A549 treated with AZD9567 at 1 μM for 4 hours (cell line): ENCODE results near the gene TM9SF2. TPM values are rescaled to one million over a fixed set of nuclear protein-coding genes. Genes with fewer than 3 reads are reported as not detected.

Experiments
- total RNA-seq: library from RNA; stranded (reverse); fragments of 200-300 nt; extraction: Qiagen RNA extraction; gene quantifications from 5 replicates; pipeline ENCODE4 v1.2.3, GENCODE V29; 2022; ENCODE audit not compliant: insufficient read depth

Gene TM9SF2
- total RNA-seq = 52.6 to 66.1 TPM (median 60.0 TPM) in 5 replicates

GRCh38 chr13:99501184-99501847 lies at the start of gene TM9SF2:
TSS of gene TM9SF2 (plus strand) at chr13:99501472. CDS start at chr13:99501607, 135 bp downstream.

GRCh38 chr13:99606324-99607066 lies 105.2 kb downstream of the TM9SF2 start, which contains the start of gene CLYBL:
TSS of gene CLYBL (plus strand) at chr13:99606690.

Other genes with a start within 250 kb of the TM9SF2 start
- gene GPR18, start 243.1 kb upstream of the TM9SF2 start, total RNA-seq = not detected in 5 replicates
- gene GPR183, start 194.1 kb upstream of the TM9SF2 start, total RNA-seq = not detected in 5 replicates
- gene CLYBL, start 105.2 kb downstream of the TM9SF2 start, total RNA-seq = 2.5 to 3.8 TPM (median 2.7 TPM) in 4 of 5 replicates, not detected in the other